Fibroblast of lung (primary cell): Measurements from ENCODE around the gene TAP1.

Source experiments
- CTCF ChIP-seq, 2 donors: IDR thresholded peaks in 1 of 2; conservative IDR thresholded peaks in 1 of 2; 1 replicate in 1 of 2; 2 replicates in 1 of 2; pipeline ENCODE4 v1.5.1; 2011 to 2012; ENCODE audit warnings: low read length in 2 of 2, control low read depth in 1 of 2, inconsistent platforms in 1 of 2, low read depth in 1 of 2, mild to moderate bottlenecking in 1 of 2
- EZH2 ChIP-seq: IDR thresholded peaks from 2 replicates; pipeline ENCODE4 v1.5.1; 2012; ENCODE audit warnings: low read length, control low read depth, mild to moderate bottlenecking; ENCODE audit errors: missing control alignments

DNA sequence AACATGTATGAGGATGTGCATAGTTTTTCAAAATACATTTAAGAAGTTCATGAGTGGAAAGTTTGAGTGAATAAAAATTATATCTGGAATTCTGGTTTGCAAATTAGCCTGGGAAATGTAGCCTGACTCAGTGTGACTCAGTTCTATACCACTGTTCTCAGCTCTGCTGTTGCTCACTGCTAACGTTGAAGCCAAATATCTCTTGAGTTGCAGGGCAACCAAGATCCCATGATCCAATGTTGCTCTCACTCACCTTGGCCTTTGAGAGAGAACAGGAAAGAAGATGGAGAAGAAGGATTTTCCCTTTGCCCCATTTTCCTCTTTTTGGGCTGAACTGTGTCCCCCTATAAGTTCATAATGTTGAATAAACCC is 29.4 kb upstream of the TAP1 start:
- TF ChIP-seq CTCF (conservative IDR thresholded peaks at IDR 0.05 in 1 of 2, IDR thresholded peaks at IDR 0.05 in 1 of 2; ENCODE audit: low read depth in 1 of 2, low read length in 2 of 2) (no peak), EZH2 (no peak)
